Activated CD8-positive, alpha-beta T cell treated with anti-CD3 and anti-CD28 coated beads for 36 hours (primary cell): Measurements from ENCODE around the gene SLC17A1. TPM values are rescaled to one million over a fixed set of nuclear protein-coding genes. Genes with fewer than 3 reads are reported as not detected.

ENCODE experiments used
- ATAC-seq: fragments of 200-7000 bp; cut with Tn5 transposase; one replicate; pipeline ENCODE4 v1.10.0; 2021; ENCODE audit warnings: mild to moderate bottlenecking, moderate library complexity
- CTCF ChIA-PET: fragments of 350-600 bp; sonication (Branson Sonifier 250); formaldehyde crosslinking; loops from one replicate; lab custom pipeline; 2021; ENCODE audit warnings: antibody characterized with exemption; lab: Charles Lee
- POLR2A ChIA-PET: fragments of 350-600 bp; sonication (Branson Sonifier 250); formaldehyde crosslinking; loops from one replicate; lab custom pipeline; 2021; ENCODE audit warnings: antibody characterized with exemption; lab: Charles Lee
- DNase-seq: peaks from one replicate; pipeline ENCODE4 v3.0.0-alpha.2; 2020
- H3K27ac Mint-ChIP-seq: one replicate; pipeline ENCODE4 v1.8.0; 2021; ENCODE audit warnings: mild to moderate bottlenecking, mixed read lengths
- H3K27me3 Mint-ChIP-seq: one replicate; pipeline ENCODE4 v1.8.0; 2021; ENCODE audit warnings: mixed read lengths
- H3K36me3 Mint-ChIP-seq: one replicate; pipeline ENCODE4 v1.8.0; 2021; ENCODE audit warnings: low read depth, mixed read lengths
- H3K4me1 Mint-ChIP-seq: one replicate; pipeline ENCODE4 v1.8.0; 2021; ENCODE audit warnings: low read depth, mixed read lengths
- H3K4me3 Mint-ChIP-seq: one replicate; pipeline ENCODE4 v1.8.0; 2021; ENCODE audit warnings: mild to moderate bottlenecking, moderate library complexity, mixed read lengths
- H3K9me3 Mint-ChIP-seq: one replicate; pipeline ENCODE4 v1.8.0; 2021; ENCODE audit warnings: mixed read lengths
- CTCF ChIP-seq: fragments of 200-600 bp; IDR thresholded peaks from one replicate; pipeline ENCODE4 v1.8.0; 2022; ENCODE audit warnings: antibody characterized with exemption, mild to moderate bottlenecking
- intact Hi-C: fragments of 100-400 bp; cut with micrococcal nuclease; formaldehyde crosslinking; loops from one replicate; pipeline ENCODE4 v1.10.0; 2022
- total RNA-seq, 2 experiments: library from RNA; stranded (reverse); gene quantifications; one replicate each; pipeline ENCODE4 v1.2.3, GENCODE V29; 2021

The SLC17A1 gene
- total RNA-seq, 2 experiments from 2014 or later = not detected

GRCh38 chr6:25794784-25795183 is 37.1 kb downstream of the SLC17A1 start:
- Mint-ChIP-seq H3K4me1 (no peaks in the 10 kb centered on the region), H3K4me3 (no peak overlapping the region), H3K36me3 (no peaks in the 10 kb centered on the region), H3K9me3 (no peaks in the 10 kb centered on the region), H3K27me3 (peaks cover 3% of the 10 kb centered on the region), H3K27ac (no peak overlapping the region)
- ChIA-PET CTCF (no interaction called here), POLR2A (no interaction called here)
- intact Hi-C loops = no loop called here
- no peak for TF ChIP-seq CTCF
- no peak for ATAC-seq
- no peak for DNase-seq

GRCh38 chr6:25793970-25794369 is 37.9 kb downstream of the SLC17A1 start:
- ChIA-PET POLR2A (interaction anchor here (0.6 kb wide), 1 partner anchor 36 kb away, joined by 3 read pairs; no protein-coding TSS in a partner anchor), CTCF (interaction anchor here (1.3 to 1.6 kb wide), 2 partner anchors 13 to 59 kb away, joined by 3 read pairs; no protein-coding TSS in a partner anchor)
- Mint-ChIP-seq H3K4me1 (no peaks in the 10 kb centered on the region), H3K27me3 (peaks cover 3% of the 10 kb centered on the region), H3K9me3 (no peaks in the 10 kb centered on the region), H3K4me3 (no peak overlapping the region), H3K36me3 (no peaks in the 10 kb centered on the region), H3K27ac (no peak overlapping the region)
- ATAC-seq (no peak), DNase-seq (no peak)
- intact Hi-C loops = no loop called here
- TF ChIP-seq CTCF = no peak

- ATAC-seq (no peak), DNase-seq (no peak)
- Mint-ChIP-seq H3K27me3 (no peaks in the 10 kb centered on the region), H3K27ac (no peak overlapping the region), H3K36me3 (no peaks in the 10 kb centered on the region), H3K4me1 (no peaks in the 10 kb centered on the region), H3K9me3 (no peaks in the 10 kb centered on the region), H3K4me3 (no peak overlapping the region)
- CTCF ChIA-PET = no interaction called here
- POLR2A ChIA-PET = no interaction called here
- no peak for TF ChIP-seq CTCF
- intact Hi-C loops = no loop called here
Measured at GRCh38 chr6:25792016-25792415, 39.8 kb downstream of the SLC17A1 start.

GRCh38 chr6:25789475-25789874 is 42.4 kb downstream of the SLC17A1 start:
- H3K4me3 Mint-ChIP-seq = no peak overlapping the region

More at GRCh38 chr6:25789475-25789874, 42.4 kb downstream of the SLC17A1 start:
- H3K27me3 Mint-ChIP-seq = no peaks in the 10 kb centered on the region
- intact Hi-C loops = no loop called here
- ChIA-PET POLR2A (no interaction called here), CTCF (interaction anchor here (0.9 to 2.2 kb wide), 16 partner anchors 12 to 214 kb away, joined by 3 to 10 read pairs (median 3); no protein-coding TSS in a partner anchor)
- TF ChIP-seq CTCF = no peak
- DNase-seq (no peak), ATAC-seq (no peak)
- no peak overlapping the region for H3K27ac Mint-ChIP-seq
- no peaks in the 10 kb centered on the region for H3K4me1 Mint-ChIP-seq
- H3K9me3 Mint-ChIP-seq = no peaks in the 10 kb centered on the region
- no peaks in the 10 kb centered on the region for H3K36me3 Mint-ChIP-seq
